ENCODE results near the gene AJAP1. TPM values are rescaled to one million over a fixed set of nuclear protein-coding genes. Genes with fewer than 3 reads are reported as not detected.

Gene AJAP1
- total and polyA plus RNA-seq, 12 donors, result 0.02 to 0.94 (median 0.09) TPM; not detected in 3

GRCh38 chr1:4762146-4762545, 107.7 kb downstream of the AJAP1 start:
- Histone ChIP-seq H3K27ac (no peak overlapping the region), H3K36me3 (no peaks in the 10 kb centered on the region), H3K4me1 (no peaks in the 10 kb centered on the region), H3K27me3 (peaks cover 0 to 25% (median 4%) of the 10 kb centered on the region in 7 donors), H3K9me3 (peaks cover 0 to 9% (median 0%) of the 10 kb centered on the region in 11 donors), H3K4me3 (no peak overlapping the region)
- TF ChIP-seq CTCF (IDR thresholded peaks at IDR 0.05), result no peak
- ATAC-seq, result no peak
- intact Hi-C loops (cut with DNase I), result no loop called here
- WGBS, 2 donors, result 70 to 71% methylated on average over 7 of the region's 7 CpGs
- DNase-seq, result no peak

GRCh38 chr1:4767308-4767707, 112.9 kb downstream of the AJAP1 start:
- H3K27ac ChIP-seq, result no peak overlapping the region
- no peak overlapping the region for H3K4me3 ChIP-seq
- DNase-seq, result no peak
- no peak for TF ChIP-seq CTCF (IDR thresholded peaks at IDR 0.05)
- 85 to 94% methylated on average over 4 of the region's 4 CpGs for WGBS, 2 donors
- no peaks in the 10 kb centered on the region for H3K4me1 ChIP-seq
- no peaks in the 10 kb centered on the region for H3K36me3 ChIP-seq
- no peaks in the 10 kb centered on the region for H3K9me3 ChIP-seq
- intact Hi-C loops (cut with DNase I), result no loop called here
- H3K27me3 ChIP-seq, result peaks cover 0 to 36% (median 15%) of the 10 kb centered on the region in 7 donors
- ATAC-seq, result no peak

- no peaks in the 10 kb centered on the region for H3K4me1 ChIP-seq
- intact Hi-C loops (cut with DNase I), result no loop called here
- no peaks in the 10 kb centered on the region for H3K9me3 ChIP-seq
- no peaks in the 10 kb centered on the region for H3K36me3 ChIP-seq
- H3K27me3 ChIP-seq, result peaks cover 0 to 40% (median 17%) of the 10 kb centered on the region in 7 donors
- TF ChIP-seq CTCF (IDR thresholded peaks at IDR 0.05), result no peak
- DNase-seq (no peak), ATAC-seq (no peak)
- WGBS, 2 donors, result 82 to 87% methylated on average over 6 of the region's 6 CpGs
- no peak overlapping the region for H3K4me3 ChIP-seq
- H3K27ac ChIP-seq, result no peak overlapping the region
Observed at GRCh38 chr1:4768553-4768952, 114.1 kb downstream of the AJAP1 start.

- WGBS, 2 donors, result 77 to 79% methylated on average over 18 of the region's 18 CpGs
- no peak for DNase-seq
- no peak for ATAC-seq
- Histone ChIP-seq H3K9me3 (no peaks in the 10 kb centered on the region), H3K4me1 (no peaks in the 10 kb centered on the region), H3K27me3 (peaks cover 0 to 40% (median 21%) of the 10 kb centered on the region in 7 donors), H3K36me3 (no peaks in the 10 kb centered on the region), H3K27ac (no peak overlapping the region), H3K4me3 (no peak overlapping the region)
- intact Hi-C loops (cut with DNase I), result no loop called here
- no peak for TF ChIP-seq CTCF (IDR thresholded peaks at IDR 0.05)
Observed at GRCh38 chr1:4769516-4770280, 115.3 kb downstream of the AJAP1 start.

Data from heart right ventricle (tissue), 16 donors.